IMR-90 (cell line): ENCODE data around the gene DNAH8. TPM values are rescaled to one million over a fixed set of nuclear protein-coding genes. Genes with fewer than 3 reads are reported as not detected.

ENCODE experiments used
- ATAC-seq: fragments of 200-7000 bp; cut with Tn5 transposase; 2 replicates; pipeline ENCODE4 v1.9.1; 2020; ENCODE audit warnings: low read depth, mild to moderate bottlenecking, moderate library complexity
- BruUV-seq: library from RNA; stranded (reverse); fragments of 400-500 nt; replicated peaks from 2 replicates; lab custom pipeline; 2021; lab: Mats Ljungman, UMichigan
- CTCF ChIA-PET: fragments of 300-600 bp; formaldehyde crosslinking; extraction: SDS; loops from one replicate; lab custom pipeline; 2021; ENCODE audit warnings: antibody characterized with exemption; lab: Yijun Ruan, JAX
- POLR2A ChIA-PET: fragments of 300-600 bp; sonication (Branson Sonifier 250); formaldehyde crosslinking; loops from one replicate; lab custom pipeline; 2022; ENCODE audit warnings: antibody characterized with exemption; ENCODE audit not compliant: unreplicated experiment; lab: Charles Lee
- DNase-seq: peaks from one replicate; pipeline ENCODE4 v3.0.0; 2013
- H2AFZ ChIP-seq: replicated peaks from 2 replicates; pipeline ENCODE3; 2013; ENCODE audit warnings: low read length, mild to moderate bottlenecking; ENCODE audit not compliant: poor library complexity
- H2AK5ac ChIP-seq: 2 replicates; pipeline ENCODE4 v1.6.1; 2013; ENCODE audit warnings: low read depth, low read length, inconsistent platforms
- H2AK9ac ChIP-seq: replicated peaks from 2 replicates; pipeline ENCODE3; 2013; ENCODE audit warnings: mild to moderate bottlenecking, low read depth, low read length, moderate library complexity; ENCODE audit not compliant: poor library complexity
- H2BK120ac ChIP-seq: 2 replicates; pipeline ENCODE4 v1.6.1; 2013; ENCODE audit warnings: low read depth, low read length, inconsistent platforms
- H2BK15ac ChIP-seq: 3 replicates; pipeline ENCODE4 v1.6.1; 2013; ENCODE audit warnings: low read depth, low read length, inconsistent platforms
- H2BK20ac ChIP-seq: 2 replicates; pipeline ENCODE4 v1.6.1; 2013; ENCODE audit warnings: low read depth, mild to moderate bottlenecking, inconsistent platforms, low read length, moderate library complexity
- H2BK5ac ChIP-seq: 2 replicates; pipeline ENCODE4 v1.6.1; 2013; ENCODE audit warnings: mild to moderate bottlenecking, low read depth, low read length, inconsistent platforms; ENCODE audit not compliant: poor library complexity, severe bottlenecking
- H3K14ac ChIP-seq: replicated peaks from 2 replicates; pipeline ENCODE4 v1.6.1; 2013; ENCODE audit warnings: low read depth, low read length, inconsistent platforms
- H3K18ac ChIP-seq: 2 replicates; pipeline ENCODE4 v1.6.1; 2013; ENCODE audit warnings: low read depth, low read length, control low read depth
- H3K23ac ChIP-seq: 2 replicates; pipeline ENCODE4 v1.6.1; 2013; ENCODE audit warnings: low read depth, low read length, inconsistent platforms
- H3K27ac ChIP-seq: 2 replicates; pipeline ENCODE4 v1.5.1; 2013; ENCODE audit warnings: mild to moderate bottlenecking, control low read depth, low read length; ENCODE audit not compliant: insufficient read depth
- H3K27me3 ChIP-seq: 2 replicates; pipeline ENCODE4 v1.6.1; 2013; ENCODE audit warnings: low read length; ENCODE audit not compliant: control insufficient read depth, insufficient read depth
- H3K36me3 ChIP-seq: 2 replicates; pipeline ENCODE4 v1.6.1; 2013; ENCODE audit warnings: low read length, mixed read lengths; ENCODE audit not compliant: control insufficient read depth, insufficient read depth
- H3K4ac ChIP-seq: 2 replicates; pipeline ENCODE4 v1.6.1; 2013; ENCODE audit warnings: low read depth, low read length, inconsistent platforms
- H3K4me1 ChIP-seq: 2 replicates; pipeline ENCODE4 v1.6.1; 2013; ENCODE audit warnings: low read length, mixed read lengths; ENCODE audit not compliant: control insufficient read depth, insufficient read depth
- H3K4me2 ChIP-seq: 2 replicates; pipeline ENCODE4 v1.6.1; 2013; ENCODE audit warnings: low read depth, mild to moderate bottlenecking, control low read depth, low read length, moderate library complexity
- H3K4me3 ChIP-seq: 2 replicates; pipeline ENCODE4 v1.5.1; 2013; ENCODE audit warnings: low read depth, mild to moderate bottlenecking, control low read depth, low read length, moderate library complexity; ENCODE audit not compliant: insufficient read depth
- H3K56ac ChIP-seq: 2 replicates; pipeline ENCODE4 v1.6.1; 2013; ENCODE audit warnings: low read length, inconsistent platforms; ENCODE audit not compliant: insufficient read depth; ENCODE audit errors: extremely low read depth
- H3K79me1 ChIP-seq, 2 experiments: 2 replicates each; pipeline ENCODE4 v1.6.1; 2013; ENCODE audit warnings: low read length in 2 of 2, inconsistent platforms in 1 of 2, low read depth in 1 of 2
- H3K9ac ChIP-seq: 2 replicates; pipeline ENCODE4 v1.6.1; 2013; ENCODE audit warnings: low read depth, low read length, control low read depth
- H3K9me1 ChIP-seq: 2 replicates; pipeline ENCODE4 v1.6.1; 2013; ENCODE audit warnings: low read length, inconsistent platforms; ENCODE audit not compliant: insufficient read depth
- H3K9me3 ChIP-seq: 2 replicates; pipeline ENCODE4 v1.6.1; 2013; ENCODE audit warnings: low read length; ENCODE audit not compliant: control insufficient read depth, insufficient read depth
- H4K20me1 ChIP-seq: 2 replicates; pipeline ENCODE4 v1.6.1; 2013; ENCODE audit warnings: low read length, inconsistent platforms; ENCODE audit not compliant: insufficient read depth
- H4K5ac ChIP-seq: 2 replicates; pipeline ENCODE4 v1.6.1; 2013; ENCODE audit warnings: mild to moderate bottlenecking, low read depth, low read length, control low read depth
- H4K8ac ChIP-seq, 2 experiments: 2 replicates each; pipeline ENCODE4 v1.6.1; 2013; ENCODE audit warnings: low read depth in 2 of 2, low read length in 2 of 2, control low read depth in 1 of 2, inconsistent platforms in 1 of 2
- H4K91ac ChIP-seq: 2 replicates; pipeline ENCODE4 v1.6.1; 2013; ENCODE audit warnings: low read depth, low read length, inconsistent platforms; ENCODE audit not compliant: insufficient read depth
- WGBS, 2 experiments: methylation state at CpG; one replicate each; pipeline versions ENCODE4 v1.1.5 to v1.1.7; 2013; ENCODE audit warnings: missing lambda C conversion rate in 2 of 2; ENCODE audit not compliant: insufficient read length in 1 of 2; ENCODE audit errors: extremely low coverage in 2 of 2; 5-methylcytosine and 5-hydroxymethylcytosine counted together
- dilution Hi-C: fragments of 300-500 bp; cut with HindIII; formaldehyde crosslinking; loops from one replicate; pipeline ENCODE4 v1.14.3; 2018; ENCODE audit warnings: low sequenced_read_pairs; ENCODE audit not compliant: unreplicated experiment
- in situ Hi-C: fragments of 300-500 bp; cut with MboI; formaldehyde crosslinking; loops from 3 replicates; pipeline ENCODE4 v1.14.3; 2019; ENCODE audit warnings: low sequenced_read_pairs, inconsistent platforms, mixed read lengths
- intact Hi-C: fragments of 100-400 bp; cut with micrococcal nuclease; formaldehyde crosslinking; loops from 2 replicates; pipeline ENCODE4 v1.10.0; 2022
- microRNA-seq, 2 experiments: library from miRNA; stranded (forward) in 1 of 2; unstranded in 1 of 2; fragments of 10-50 nt in 1 of 2; fragments of <30 nt in 1 of 2; gene quantifications in 1 of 2; microRNA quantifications in 1 of 2; one replicate each; pipeline versions ENCODE3 to v1.1.0; 2013 to 2020; ENCODE audit not compliant: insufficient read depth in 1 of 2, insufficient read length in 1 of 2, unreplicated experiment in 1 of 2
- polyA plus RNA-seq, 3 experiments: library from polyadenylated mRNA; depleted of rRNA; stranded (reverse); fragments of >200 nt; gene quantifications; 2 replicates each; pipeline ENCODE4 v1.2.3, GENCODE V29; 2012; ENCODE audit warnings: low replicate concordance in 1 of 3
- small RNA-seq, 5 experiments: library from RNA; depleted of rRNA; stranded (forward); fragments of <200 nt; gene quantifications; one replicate each; pipeline ENCODE3, GENCODE V24; 2012
- total RNA-seq: library from RNA; depleted of rRNA; stranded (reverse); fragments of >200 nt; gene quantifications from 2 replicates; pipeline ENCODE4 v1.2.3, GENCODE V29; 2012; rRNA removed
- TF ChIP-seq, protein P1 (sequence below): conservative IDR thresholded peaks from 2 replicates; pipeline ENCODE4 v1.5.1; 2012; ENCODE audit warnings: mild to moderate bottlenecking, low read depth, low read length, improper control_type of control experiment

DNAH8 gene
- total and polyA plus RNA-seq, 2 of the 4 experiments (the other 2 are of a cell fraction), result not detected

- Histone ChIP-seq H3K27me3 (no peaks in the 10 kb centered on the region; the same call in 1 of the 2 replicates), H4K5ac (no peak overlapping the region), H3K9me1 (no peaks in the 10 kb centered on the region), H3K9ac (no peak overlapping the region), H4K8ac (no peak overlapping the region), H3K79me1 (no peaks in the 10 kb centered on the region), H4K91ac (no peak overlapping the region), H3K18ac (no peak overlapping the region), H2BK15ac (no peak overlapping the region), H2AK5ac (no peak overlapping the region), H3K23ac (no peak overlapping the region), H3K36me3 (no peaks in the 10 kb centered on the region), H2BK20ac (no peak overlapping the region), H4K20me1 (no peaks in the 10 kb centered on the region), H2AK9ac (no peak overlapping the region), H3K14ac (no peak overlapping the region), H2AFZ (no peak overlapping the region), H3K4ac (no peak overlapping the region), H3K4me3 (no peak overlapping the region), H3K9me3 (no peaks in the 10 kb centered on the region), H2BK120ac (no peak overlapping the region), H3K4me1 (no peaks in the 10 kb centered on the region), H3K4me2 (no peak overlapping the region), H2BK5ac (no peak overlapping the region), H3K27ac (no peak overlapping the region), H3K56ac (no peak overlapping the region)
- BruUV-seq, result no TSS peak
- dilution Hi-C loops, result no loop called here
- DNase-seq (no peak), ATAC-seq (no peak)
- intact Hi-C loops, result no loop called here
- in situ Hi-C loops, result no loop called here
- ChIA-PET POLR2A (no interaction called here), CTCF (no interaction called here)
- WGBS, 2 experiments, result 100% methylated on average over 1 of the region's 8 CpGs; no CpG with 5 or more reads in 1 of the 2 experiments
- TF ChIP-seq, protein P1, sequence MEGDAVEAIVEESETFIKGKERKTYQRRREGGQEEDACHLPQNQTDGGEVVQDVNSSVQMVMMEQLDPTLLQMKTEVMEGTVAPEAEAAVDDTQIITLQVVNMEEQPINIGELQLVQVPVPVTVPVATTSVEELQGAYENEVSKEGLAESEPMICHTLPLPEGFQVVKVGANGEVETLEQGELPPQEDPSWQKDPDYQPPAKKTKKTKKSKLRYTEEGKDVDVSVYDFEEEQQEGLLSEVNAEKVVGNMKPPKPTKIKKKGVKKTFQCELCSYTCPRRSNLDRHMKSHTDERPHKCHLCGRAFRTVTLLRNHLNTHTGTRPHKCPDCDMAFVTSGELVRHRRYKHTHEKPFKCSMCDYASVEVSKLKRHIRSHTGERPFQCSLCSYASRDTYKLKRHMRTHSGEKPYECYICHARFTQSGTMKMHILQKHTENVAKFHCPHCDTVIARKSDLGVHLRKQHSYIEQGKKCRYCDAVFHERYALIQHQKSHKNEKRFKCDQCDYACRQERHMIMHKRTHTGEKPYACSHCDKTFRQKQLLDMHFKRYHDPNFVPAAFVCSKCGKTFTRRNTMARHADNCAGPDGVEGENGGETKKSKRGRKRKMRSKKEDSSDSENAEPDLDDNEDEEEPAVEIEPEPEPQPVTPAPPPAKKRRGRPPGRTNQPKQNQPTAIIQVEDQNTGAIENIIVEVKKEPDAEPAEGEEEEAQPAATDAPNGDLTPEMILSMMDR, result no peak
Measured at GRCh38 chr6:39079197-39080125, 364.4 kb downstream of the DNAH8 start.

Small RNA genes lying within 50 kb of the gene (microRNA-seq; reads per million reads assigned to microRNA genes)
- gene AL034345.1 (ENCODE audit: insufficient read depth, insufficient read length), result not detected
- not detected for gene RF00393 (ENCODE audit: insufficient read depth, insufficient read length)

Small RNA genes lying within 50 kb of the gene (small RNA-seq; reads per million reads assigned to genes)
- gene AL034345.1 (0 reads per million in 5 experiments), gene RF00393 (0 reads per million in 5 experiments)

Other genes starting within 250 kb of the DNAH8 start
- 13.9 and 22.0 TPM in 2 replicates for gene BTBD9, start 75.4 kb upstream of the DNAH8 start, total RNA-seq
- 4.0 and 4.1 TPM in 2 replicates for gene BTBD9, start 75.4 kb upstream of the DNAH8 start, polyA plus RNA-seq (2012; rRNA removed)
- gene GLO1, start 12.2 kb upstream of the DNAH8 start, total RNA-seq, result 111 and 177 TPM in 2 replicates
- 53.3 and 65.1 TPM in 2 replicates for gene GLO1, start 12.2 kb upstream of the DNAH8 start, polyA plus RNA-seq (2012; rRNA removed)